Measurements from ENCODE around the gene TRIM41. TPM values are rescaled to one million over a fixed set of nuclear protein-coding genes. Genes with fewer than 3 reads are reported as not detected.
A peak's percentile ranks its signal among the peaks of the same experiment; 100 is the strongest.

TRIM41 gene
- total and polyA plus RNA-seq, 2 of the 13 experiments (the other 11 are each of a cell fraction or from before 2014, with no cell fraction given) = 10.2 to 16.7 TPM

- TF ChIP-seq RERE (CRISPR knock-in tag; IDR thresholded peaks at IDR 0.05; ENCODE audit: low read depth) (no peak), ZNF557 (CRISPR knock-in tag; IDR thresholded peaks at IDR 0.05) (no peak; the same call in 1 of the 2 replicates), SYNCRIP (IDR thresholded peaks at IDR 0.05; ENCODE audit: insufficient read depth, low read depth, low read length) (no peak), ZNF251 (CRISPR knock-in tag; IDR thresholded peaks at IDR 0.05) (no peak), MED1 (CRISPR knock-in tag; IDR thresholded peaks at IDR 0.05) (0 out of 2 replicates have a peak, but pooled peaks have one; percentile 16), ZNF501 (CRISPR knock-in tag; IDR thresholded peaks at IDR 0.05) (no peak), ZNF3 (CRISPR knock-in tag; IDR thresholded peaks at IDR 0.05) (no peak), NFAT5 (CRISPR knock-in tag; IDR thresholded peaks at IDR 0.05) (0 out of 2 replicates have a peak, but pooled peaks have one; percentile 40), FOXM1 (CRISPR knock-in tag; IDR thresholded peaks at IDR 0.05) (no peak), ZNF101 (CRISPR knock-in tag; IDR thresholded peaks at IDR 0.05; ENCODE audit: borderline replicate concordance, low read depth) (no peak), ARNT (IDR thresholded peaks at IDR 0.05) (no peak), ZBTB8A (CRISPR knock-in tag; IDR thresholded peaks at IDR 0.05; ENCODE audit: borderline replicate concordance, low read depth) (no peak), ZMYM3 (CRISPR knock-in tag; IDR thresholded peaks at IDR 0.05) (no peak; the same call in 1 of the 2 replicates), PRDM4 (CRISPR knock-in tag; IDR thresholded peaks at IDR 0.05; ENCODE audit: borderline replicate concordance) (no peak)
These were observed 32.2 kb upstream of the TRIM41 start (continued) for GRCh38 chr5:181190711-181191525.
